DMS53 treated with DMSO at 0.1 percent for 48 hours (cell line): ENCODE results near the gene OSGEP.
"Not testable (repeated sequence)": the region's sequence is repeated elsewhere in the genome, so short reads cannot be mapped to it uniquely, and the experiment has no call there.

ENCODE experiments used
- DNase-seq: peaks from one replicate; lab custom pipeline; 2025; ENCODE audit not compliant: unreplicated experiment; lab: John Stamatoyannopoulos, UW

OSGEP gene

GRCh38 chr14:20469890-20470602 is 15.4 kb upstream of the OSGEP start:
- no peak for DNase-seq

- DNase-seq: peak; percentile 33
Observed at GRCh38 chr14:20469242-20469889, 14.8 kb upstream of the OSGEP start, which contains the start of gene PNP. TSS of gene PNP (plus strand) at chr14:20469406. CDS start at chr14:20469525, 119 bp downstream.

DNA sequence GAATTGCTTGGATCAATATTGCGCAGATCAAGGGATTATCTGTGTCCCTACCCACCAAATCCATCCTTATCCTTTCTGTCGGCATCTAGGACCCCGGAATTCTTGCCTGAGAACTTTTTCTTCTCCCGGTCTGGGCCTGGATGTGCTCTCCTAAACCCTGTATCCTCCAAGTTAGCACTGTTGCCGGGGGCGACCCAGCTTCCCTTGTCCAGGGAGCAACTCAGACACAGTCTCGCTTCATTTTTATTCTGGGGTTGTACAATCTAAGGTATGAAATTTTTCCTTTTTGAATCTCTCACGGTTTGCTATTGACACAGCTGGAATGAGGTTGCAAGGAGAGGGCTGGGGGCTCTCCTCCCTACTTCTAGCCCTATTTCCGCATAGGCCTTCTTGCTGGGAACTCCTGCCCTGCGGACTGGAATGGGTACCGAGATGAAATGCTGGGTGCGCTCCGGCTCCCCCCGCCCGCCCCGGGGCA is 14.2 kb upstream of the OSGEP start:
- no peak for DNase-seq

DNA sequence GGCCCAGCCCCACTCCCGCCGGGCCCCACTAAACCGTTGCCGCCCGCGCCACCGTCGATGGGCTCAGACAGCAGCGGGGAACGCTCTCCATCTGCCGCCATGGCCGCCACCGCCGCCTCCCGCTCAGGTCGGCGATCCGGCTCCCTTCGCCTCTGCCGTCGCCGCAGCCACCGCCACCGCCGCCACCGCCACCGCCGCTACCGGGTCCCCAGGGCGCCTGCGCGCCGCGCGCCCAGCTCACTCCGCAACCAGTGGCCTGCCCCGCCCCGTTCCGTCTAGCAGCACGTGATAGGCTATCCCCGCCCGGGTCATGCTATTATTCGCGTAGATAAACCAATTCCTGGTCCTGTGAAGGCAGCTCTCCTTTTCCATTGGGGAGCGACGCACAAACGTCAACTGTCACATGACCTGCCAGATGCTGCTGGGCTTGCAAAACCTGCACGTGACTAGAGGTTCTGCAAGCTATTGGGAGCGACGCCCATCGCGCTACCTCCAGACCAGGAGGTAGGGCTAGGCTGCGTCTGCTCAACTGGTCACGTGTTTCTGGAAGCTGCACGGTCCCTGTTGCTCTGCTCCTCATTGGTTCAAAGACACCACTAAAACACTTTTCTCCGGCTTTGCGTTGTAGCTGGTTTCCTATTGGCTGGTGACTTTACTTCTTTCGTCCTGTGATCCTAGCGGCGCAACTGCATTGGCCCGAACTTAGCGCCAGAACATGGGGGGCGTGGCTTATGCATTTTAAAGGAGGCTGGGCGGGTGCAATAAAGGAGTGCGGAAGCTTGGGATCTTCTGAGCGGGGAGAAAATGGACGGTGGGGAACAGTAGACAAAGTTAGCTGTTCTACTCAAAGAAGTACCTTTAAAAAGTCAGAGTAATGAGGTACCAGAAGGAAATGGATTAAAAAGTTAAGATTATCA is 6.9 kb upstream of the OSGEP start, which contains the start of gene PIP4P1:
PIP4P1 (minus strand) TSS at position 210 of the 917 bp plus-strand sequence; CDS start at position 101, 109 bp downstream.
- DNase-seq: peak; percentile 97

- peak; percentile 2 for DNase-seq
Observed at GRCh38 chr14:20460458-20461224, 6.0 kb upstream of the OSGEP start.

- DNase-seq: no peak
Observed at GRCh38 chr14:20458031-20458789, 3.6 kb upstream of the OSGEP start.

DNA sequence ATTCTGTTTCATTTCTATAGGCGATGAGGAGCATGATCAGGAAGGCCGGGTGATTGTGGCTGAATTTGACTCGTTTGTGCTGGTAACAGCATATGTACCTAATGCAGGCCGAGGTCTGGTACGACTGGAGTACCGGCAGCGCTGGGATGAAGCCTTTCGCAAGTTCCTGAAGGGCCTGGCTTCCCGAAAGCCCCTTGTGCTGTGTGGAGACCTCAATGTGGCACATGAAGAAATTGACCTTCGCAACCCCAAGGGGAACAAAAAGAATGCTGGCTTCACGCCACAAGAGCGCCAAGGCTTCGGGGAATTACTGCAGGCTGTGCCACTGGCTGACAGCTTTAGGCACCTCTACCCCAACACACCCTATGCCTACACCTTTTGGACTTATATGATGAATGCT is 2.4 kb upstream of the OSGEP start:
- no peak for DNase-seq

DNA sequence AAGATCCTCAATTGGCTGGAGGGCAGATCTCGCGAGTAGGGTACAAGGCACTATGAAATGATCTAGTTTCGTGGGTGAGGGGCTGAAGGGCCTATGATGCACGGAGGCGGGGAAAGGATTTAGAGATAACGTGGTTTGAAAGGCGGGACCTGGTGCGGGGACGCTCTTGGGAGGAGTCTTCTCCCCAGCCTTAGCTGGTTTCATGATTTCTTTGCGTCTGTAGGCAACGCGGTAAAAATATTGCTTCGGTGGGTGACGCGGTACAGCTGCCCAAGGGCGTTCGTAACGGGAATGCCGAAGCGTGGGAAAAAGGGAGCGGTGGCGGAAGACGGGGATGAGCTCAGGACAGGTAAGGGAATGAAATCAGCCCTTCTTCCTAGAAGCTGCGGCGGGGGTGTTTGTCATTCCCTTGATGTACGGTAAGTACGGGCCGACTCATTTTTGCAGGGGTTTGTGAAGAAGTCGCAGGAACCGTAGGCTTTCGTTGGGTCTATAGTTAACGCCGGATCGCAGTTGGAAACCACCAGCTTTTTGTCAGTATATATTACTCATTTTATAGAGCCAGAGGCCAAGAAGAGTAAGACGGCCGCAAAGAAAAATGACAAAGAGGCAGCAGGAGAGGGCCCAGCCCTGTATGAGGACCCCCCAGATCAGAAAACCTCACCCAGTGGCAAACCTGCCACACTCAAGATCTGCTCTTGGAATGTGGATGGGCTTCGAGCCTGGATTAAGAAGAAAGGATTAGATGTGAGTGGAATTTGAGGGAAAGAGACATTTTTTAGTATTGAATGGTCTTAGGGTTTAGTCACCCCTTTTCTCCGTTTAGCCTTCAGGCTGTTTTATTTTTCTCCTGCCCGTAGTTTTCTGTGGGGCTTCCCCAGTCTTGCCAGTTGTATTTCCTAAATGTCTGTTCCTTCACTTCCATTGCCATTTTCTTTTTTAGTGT is 1.0 kb upstream of the OSGEP start:
- DNase-seq: no peak

DNA sequence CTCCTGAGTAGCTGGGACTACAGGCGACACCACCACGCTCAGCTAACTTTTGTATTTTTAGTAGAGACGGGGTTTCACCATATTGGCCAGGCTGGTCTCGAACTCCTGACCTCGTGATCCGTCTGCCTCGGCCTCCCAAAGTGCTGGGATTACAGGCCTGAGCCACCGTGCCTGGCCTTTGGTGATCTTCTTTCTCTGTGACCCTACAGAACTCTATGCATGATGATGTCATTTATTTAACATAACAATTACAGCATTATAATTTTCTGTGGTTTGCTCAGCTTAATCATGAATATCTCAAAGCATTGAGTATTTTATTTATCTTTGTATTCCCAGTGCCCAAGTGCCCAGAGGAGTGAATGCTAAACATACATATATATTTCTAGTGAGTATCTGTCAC is 1.8 kb downstream of the OSGEP start:
- not testable (repeated sequence) for DNase-seq

DNA sequence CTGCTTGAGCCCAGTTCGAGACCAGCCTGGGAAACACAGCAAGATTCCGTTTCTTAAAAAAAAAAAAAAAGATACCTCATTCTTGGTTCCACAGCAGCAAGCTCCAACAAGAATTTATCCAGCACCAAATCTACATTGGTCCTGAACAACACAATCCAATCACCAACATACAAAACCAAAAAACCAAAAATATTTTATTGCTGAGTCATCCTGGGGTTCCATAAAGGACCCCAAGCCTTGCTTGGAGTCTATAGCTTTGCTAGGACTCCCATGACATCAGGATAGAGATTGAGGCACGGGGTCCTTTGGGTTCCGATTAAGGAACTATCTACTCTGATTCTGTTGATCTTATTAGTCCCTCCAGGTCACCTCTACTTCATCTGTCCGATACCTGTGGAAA is 7.7 kb downstream of the OSGEP start:
- DNase-seq: no peak

- not testable (repeated sequence) for DNase-seq
Observed at GRCh38 chr14:20443650-20444049, 11.0 kb downstream of the OSGEP start.

DNA sequence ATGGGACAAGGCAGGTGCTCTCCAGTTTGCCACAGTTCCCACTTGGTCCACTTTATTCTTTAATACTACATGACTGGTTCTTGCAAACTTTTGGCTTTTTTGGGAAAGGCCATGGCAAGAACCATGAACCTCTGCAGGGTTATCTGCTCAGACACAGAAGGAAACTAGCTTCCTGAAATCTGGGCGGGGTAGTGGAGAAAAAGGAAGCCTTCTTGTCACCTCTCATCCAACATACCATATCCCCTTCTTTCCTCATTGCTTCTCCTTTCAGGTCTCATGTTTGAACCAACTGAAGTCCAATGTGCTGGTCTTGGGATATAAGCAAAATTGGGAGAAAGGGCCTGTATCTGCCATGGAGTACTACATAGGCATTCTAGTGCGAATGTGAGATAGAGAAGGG is 13.2 kb downstream of the OSGEP start:
- no peak for DNase-seq

DNA sequence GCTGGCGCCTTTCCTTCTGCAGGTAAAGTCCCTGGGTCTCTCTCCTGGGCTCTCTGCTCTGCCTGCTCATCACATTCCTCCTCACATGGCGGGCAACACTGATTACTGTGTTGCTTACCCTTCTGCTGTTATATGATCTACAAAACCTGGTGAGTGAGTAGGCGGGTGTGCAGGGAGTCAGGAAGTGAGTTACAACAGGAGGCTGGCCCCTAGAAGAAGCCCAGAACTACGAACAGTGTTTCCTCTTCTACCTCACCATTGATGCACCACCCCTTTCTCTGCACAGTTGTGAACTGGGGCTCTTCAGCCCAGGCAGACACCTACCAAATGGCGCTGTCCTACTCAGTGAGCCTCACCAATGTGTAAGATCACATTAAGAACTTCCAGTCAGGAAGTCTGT is 13.7 kb downstream of the OSGEP start:
- no peak for DNase-seq

- DNase-seq: no peak
Observed at GRCh38 chr14:20440465-20440864, 14.1 kb downstream of the OSGEP start.

GRCh38 chr14:20438664-20439063 is 15.9 kb downstream of the OSGEP start:
- no peak for DNase-seq

DNA sequence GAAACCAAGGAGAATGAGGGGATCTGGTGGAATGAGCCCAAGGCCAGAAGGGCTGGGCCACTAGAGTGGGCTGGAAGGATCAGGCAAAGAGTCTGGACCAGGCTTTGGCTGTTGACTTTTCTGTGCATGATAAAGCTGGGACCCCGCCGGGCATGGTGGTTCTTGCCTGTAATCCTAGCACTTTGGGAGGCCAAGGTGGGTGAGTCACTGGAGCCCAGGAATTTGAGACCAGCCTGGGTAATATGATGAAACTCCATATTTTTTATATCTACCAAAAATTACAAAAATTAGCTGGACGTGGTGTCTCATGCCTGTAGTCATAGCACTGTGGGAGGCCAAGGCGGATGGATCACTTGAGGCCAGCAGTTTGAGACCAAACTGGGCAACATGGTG is 18.3 kb downstream of the OSGEP start:
- DNase-seq: no peak

GRCh38 chr14:20435582-20436362 is 18.8 kb downstream of the OSGEP start, which contains the start of gene KLHL33:
TSS of gene KLHL33 (minus strand) at chr14:20436166. CDS start at chr14:20435811, 355 bp downstream.
- DNase-seq: no peak
